K562 (cell line): ENCODE measurements around the gene LEO1. TPM values are rescaled to one million over a fixed set of nuclear protein-coding genes. Genes with fewer than 3 reads are reported as not detected.

Source experiments
- ARID1B ChIP-seq: fragments of 450-650 bp; IDR thresholded peaks from 2 replicates; pipeline ENCODE4 v1.6.1; 2016; ENCODE audit warnings: antibody characterized with exemption, mild to moderate bottlenecking, inconsistent platforms
- E4F1 ChIP-seq: fragments of 250-450 bp; sonication (Bioruptor Pico); IDR thresholded peaks from 2 replicates; pipeline ENCODE4 v1.5.0; 2021; ENCODE audit warnings: mild to moderate bottlenecking, borderline replicate concordance
- EWSR1 ChIP-seq: fragments of 450-650 bp; IDR thresholded peaks from 2 replicates; pipeline ENCODE4 v1.6.1; 2018; ENCODE audit warnings: borderline replicate concordance, mild to moderate bottlenecking, low read depth, moderate library complexity; ENCODE audit not compliant: partially characterized antibody
- HDAC8 ChIP-seq: fragments of 450-650 bp; IDR thresholded peaks from 2 replicates; pipeline ENCODE4 v1.6.1; 2016; ENCODE audit warnings: mild to moderate bottlenecking, missing genetic modification characterization, moderate library complexity, missing compliant biosample characterization
- HNRNPH1 ChIP-seq: fragments of 200-400 bp; formaldehyde crosslinking; optimal IDR thresholded peaks from 2 replicates; pipeline ENCODE3; 2017; ENCODE audit warnings: low read depth, mild to moderate bottlenecking, low read length, moderate library complexity
- PHF21A ChIP-seq: fragments of 450-650 bp; IDR thresholded peaks from 2 replicates; pipeline ENCODE4 v1.6.1; 2017; ENCODE audit warnings: low read depth, borderline replicate concordance
- SRF ChIP-seq, 2 experiments: fragments of 250-450, 450-650 bp in 1 of 2; sonication (Bioruptor Pico) in 1 of 2; sonication (generic) in 1 of 2; formaldehyde crosslinking; IDR thresholded peaks; 2 replicates each; pipeline versions ENCODE4 v1.5.0 to v1.5.1; 2020 to 2022; ENCODE audit warnings: mild to moderate bottlenecking in 1 of 2, missing genetic modification reagents in 1 of 2
- XRCC4 ChIP-seq: IDR thresholded peaks from one replicate; pipeline ENCODE4 v1.6.1; 2011; ENCODE audit not compliant: insufficient read depth, insufficient read length; ENCODE audit errors: extremely low read depth
- polyA plus RNA-seq, 8 experiments: library from polyadenylated mRNA; depleted of rRNA in 4 of 8; stranded (reverse) in 5 of 8; unstranded in 3 of 8; fragments of >200 nt; fragmentation: Nextera tagmentation in 2 of 8; fragmentation: Illumina TruSeq in 1 of 8; extraction: Ambion mirVana in 2 of 8; extraction: Trizol in 1 of 8; gene quantifications; 2 replicates each; pipeline versions ENCODE4 v1.2.1 to v1.2.3, GENCODE V29; 2011 to 2014; ENCODE audit warnings: inconsistent platforms in 1 of 8, missing spikeins in 1 of 8
- total RNA-seq, 7 experiments: library from RNA; depleted of rRNA in 6 of 7; stranded (reverse); fragments of >200 nt in 6 of 7; fragmentation: Illumina TruSeq in 2 of 7; extraction: Trizol in 2 of 7; gene quantifications; 2 replicates each; pipeline versions ENCODE4 v1.2.1 to v1.2.3, GENCODE V29; 2011 to 2021; ENCODE audit warnings: low replicate concordance in 1 of 7
- TF ChIP-seq, protein P1 (sequence below), 2 experiments: fragments of 450-650 bp; formaldehyde crosslinking in 1 of 2; IDR thresholded peaks; 2 replicates each; pipeline versions ENCODE4 v1.4.0 to v1.6.1; 2014 to 2020; ENCODE audit warnings: mild to moderate bottlenecking in 2 of 2, borderline replicate concordance in 1 of 2, low read depth in 1 of 2
- TF ChIP-seq, protein P2 (sequence below): fragments of 200-400 bp; formaldehyde crosslinking; IDR thresholded peaks from 2 replicates; pipeline ENCODE4 v1.6.1; 2017; ENCODE audit warnings: mild to moderate bottlenecking, low read depth, low read length, moderate library complexity
- TF ChIP-seq, protein P3 (sequence below): fragments of 250-450 bp; sonication (Bioruptor Pico); IDR thresholded peaks from 2 replicates; pipeline ENCODE4 v1.4.0; 2020; ENCODE audit warnings: borderline replicate concordance

The LEO1 gene
- total and polyA plus RNA-seq, 9 of the 15 experiments (the other 6 are each of a cell fraction or from before 2014, with no cell fraction given) = 8.4 to 48.3 (median 37.9) TPM

DNA sequence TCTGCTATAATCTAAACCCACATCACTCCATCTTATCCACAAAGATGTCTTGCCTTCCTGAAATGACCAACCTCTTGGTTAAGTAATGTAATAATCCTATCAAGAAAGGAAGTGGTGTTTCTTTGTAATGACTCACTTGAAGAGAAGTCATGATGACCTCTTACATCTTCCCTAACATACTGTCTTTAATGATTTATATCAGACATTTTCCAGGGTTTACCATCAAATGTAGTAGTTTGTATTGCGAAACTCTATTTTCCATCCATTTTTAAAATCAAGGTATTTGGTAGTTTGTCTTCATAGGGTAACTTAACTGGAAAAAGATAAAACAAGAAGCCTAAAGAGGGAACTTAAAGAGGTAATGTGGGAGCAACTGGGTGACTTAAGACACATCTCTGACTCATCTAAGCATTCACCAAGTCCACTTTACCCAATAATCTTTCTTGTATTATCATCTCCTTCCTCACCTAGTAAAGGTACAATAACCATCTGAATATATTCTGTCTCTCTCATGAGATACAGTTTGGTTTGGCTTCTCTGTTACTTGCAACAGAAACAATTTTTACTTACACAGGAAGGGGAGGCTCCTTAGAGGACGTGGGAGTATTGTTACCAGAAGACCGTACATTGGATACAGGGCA is 41.7 kb upstream of the LEO1 start (continued):
- TF ChIP-seq, protein P1, sequence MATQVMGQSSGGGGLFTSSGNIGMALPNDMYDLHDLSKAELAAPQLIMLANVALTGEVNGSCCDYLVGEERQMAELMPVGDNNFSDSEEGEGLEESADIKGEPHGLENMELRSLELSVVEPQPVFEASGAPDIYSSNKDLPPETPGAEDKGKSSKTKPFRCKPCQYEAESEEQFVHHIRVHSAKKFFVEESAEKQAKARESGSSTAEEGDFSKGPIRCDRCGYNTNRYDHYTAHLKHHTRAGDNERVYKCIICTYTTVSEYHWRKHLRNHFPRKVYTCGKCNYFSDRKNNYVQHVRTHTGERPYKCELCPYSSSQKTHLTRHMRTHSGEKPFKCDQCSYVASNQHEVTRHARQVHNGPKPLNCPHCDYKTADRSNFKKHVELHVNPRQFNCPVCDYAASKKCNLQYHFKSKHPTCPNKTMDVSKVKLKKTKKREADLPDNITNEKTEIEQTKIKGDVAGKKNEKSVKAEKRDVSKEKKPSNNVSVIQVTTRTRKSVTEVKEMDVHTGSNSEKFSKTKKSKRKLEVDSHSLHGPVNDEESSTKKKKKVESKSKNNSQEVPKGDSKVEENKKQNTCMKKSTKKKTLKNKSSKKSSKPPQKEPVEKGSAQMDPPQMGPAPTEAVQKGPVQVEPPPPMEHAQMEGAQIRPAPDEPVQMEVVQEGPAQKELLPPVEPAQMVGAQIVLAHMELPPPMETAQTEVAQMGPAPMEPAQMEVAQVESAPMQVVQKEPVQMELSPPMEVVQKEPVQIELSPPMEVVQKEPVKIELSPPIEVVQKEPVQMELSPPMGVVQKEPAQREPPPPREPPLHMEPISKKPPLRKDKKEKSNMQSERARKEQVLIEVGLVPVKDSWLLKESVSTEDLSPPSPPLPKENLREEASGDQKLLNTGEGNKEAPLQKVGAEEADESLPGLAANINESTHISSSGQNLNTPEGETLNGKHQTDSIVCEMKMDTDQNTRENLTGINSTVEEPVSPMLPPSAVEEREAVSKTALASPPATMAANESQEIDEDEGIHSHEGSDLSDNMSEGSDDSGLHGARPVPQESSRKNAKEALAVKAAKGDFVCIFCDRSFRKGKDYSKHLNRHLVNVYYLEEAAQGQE (IDR thresholded peaks at IDR 0.05; ENCODE audit: borderline replicate concordance) = no peak
- TF ChIP-seq, protein P1 (CRISPR knock-in tag; IDR thresholded peaks at IDR 0.05; ENCODE audit: low read depth) = no peak
- TF ChIP-seq, protein P2, sequence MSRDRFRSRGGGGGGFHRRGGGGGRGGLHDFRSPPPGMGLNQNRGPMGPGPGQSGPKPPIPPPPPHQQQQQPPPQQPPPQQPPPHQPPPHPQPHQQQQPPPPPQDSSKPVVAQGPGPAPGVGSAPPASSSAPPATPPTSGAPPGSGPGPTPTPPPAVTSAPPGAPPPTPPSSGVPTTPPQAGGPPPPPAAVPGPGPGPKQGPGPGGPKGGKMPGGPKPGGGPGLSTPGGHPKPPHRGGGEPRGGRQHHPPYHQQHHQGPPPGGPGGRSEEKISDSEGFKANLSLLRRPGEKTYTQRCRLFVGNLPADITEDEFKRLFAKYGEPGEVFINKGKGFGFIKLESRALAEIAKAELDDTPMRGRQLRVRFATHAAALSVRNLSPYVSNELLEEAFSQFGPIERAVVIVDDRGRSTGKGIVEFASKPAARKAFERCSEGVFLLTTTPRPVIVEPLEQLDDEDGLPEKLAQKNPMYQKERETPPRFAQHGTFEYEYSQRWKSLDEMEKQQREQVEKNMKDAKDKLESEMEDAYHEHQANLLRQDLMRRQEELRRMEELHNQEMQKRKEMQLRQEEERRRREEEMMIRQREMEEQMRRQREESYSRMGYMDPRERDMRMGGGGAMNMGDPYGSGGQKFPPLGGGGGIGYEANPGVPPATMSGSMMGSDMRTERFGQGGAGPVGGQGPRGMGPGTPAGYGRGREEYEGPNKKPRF = no peak
- TF ChIP-seq, protein P3, sequence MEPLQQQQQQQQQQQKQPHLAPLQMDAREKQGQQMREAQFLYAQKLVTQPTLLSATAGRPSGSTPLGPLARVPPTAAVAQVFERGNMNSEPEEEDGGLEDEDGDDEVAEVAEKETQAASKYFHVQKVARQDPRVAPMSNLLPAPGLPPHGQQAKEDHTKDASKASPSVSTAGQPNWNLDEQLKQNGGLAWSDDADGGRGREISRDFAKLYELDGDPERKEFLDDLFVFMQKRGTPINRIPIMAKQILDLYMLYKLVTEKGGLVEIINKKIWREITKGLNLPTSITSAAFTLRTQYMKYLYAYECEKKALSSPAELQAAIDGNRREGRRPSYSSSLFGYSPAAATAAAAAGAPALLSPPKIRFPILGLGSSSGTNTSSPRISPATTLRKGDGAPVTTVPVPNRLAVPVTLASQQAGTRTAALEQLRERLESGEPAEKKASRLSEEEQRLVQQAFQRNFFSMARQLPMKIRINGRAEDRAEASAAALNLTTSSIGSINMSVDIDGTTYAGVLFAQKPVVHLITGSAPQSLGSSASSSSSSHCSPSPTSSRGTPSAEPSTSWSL = no peak
- 0 out of 2 replicates have a peak, but pooled peaks have one; percentile 36 for TF ChIP-seq E4F1 (CRISPR knock-in tag)
- no peak for TF ChIP-seq HNRNPH1
- TF ChIP-seq SRF (CRISPR knock-in tag; IDR thresholded peaks at IDR 0.05) = no peak
- no peak for TF ChIP-seq XRCC4
- no peak for TF ChIP-seq HDAC8
- no peak for TF ChIP-seq PHF21A
- peak; percentile 65 for TF ChIP-seq ARID1B
- no peak for TF ChIP-seq EWSR1
